ENCODE results near the gene YWHAQ. TPM values are rescaled to one million over a fixed set of nuclear protein-coding genes. Genes with fewer than 3 reads are reported as not detected.

Gene YWHAQ
- total and polyA plus RNA-seq, 2 donors (not counting 1 experiment from before 2014, with no cell fraction given) = 68.7 to 126 TPM

- POLR2A ChIA-PET = interaction anchor here (0.6 kb wide), 2 partner anchors 22 to 279 kb away, joined by 4 to 6 read pairs; no protein-coding TSS in a partner anchor
- intact Hi-C loops (cut with micrococcal nuclease) = loop anchor here (5.0 to 10.0 kb wide), 4 partner anchors 283 to 1186 kb away; partner anchors contain the start of genes KLF11, ODC1 and TAF1B
- Histone ChIP-seq H3K4me1 (ENCODE audit: control insufficient read depth in 2 of 2, insufficient read depth in 2 of 2, low read length in 2 of 2) (peaks cover 15 to 17% of the 10 kb centered on the region in 2 donors), H3K36me3 (replicated peaks in 1 of 2; ENCODE audit: control extremely low read depth in 1 of 2, control insufficient read depth in 1 of 2, extremely low read depth in 1 of 2, insufficient read depth in 2 of 2, low read length in 1 of 2) (no peaks in the 10 kb centered on the region), H3K79me2 (ENCODE audit: control insufficient read depth, insufficient read depth, low read length) (peaks cover 24% of the 10 kb centered on the region), H3K4me3 (ENCODE audit: control extremely low read depth in 1 of 5, extremely low read depth in 1 of 5, insufficient read depth in 1 of 5, low read depth in 2 of 5, low read length in 4 of 5) (no peak overlapping the region), H4K20me1 (ENCODE audit: control insufficient read depth, insufficient read depth, low read length, poor library complexity, severe bottlenecking) (no peaks in the 10 kb centered on the region), H3K27ac (ENCODE audit: low read length in 2 of 2) (no peak overlapping the region), H3K9ac (ENCODE audit: low read length) (no peak overlapping the region), H2AFZ (ENCODE audit: insufficient read depth, low read depth, low read length, poor library complexity, severe bottlenecking) (no peak overlapping the region), H3K4me2 (replicated peaks; ENCODE audit: low read depth, low read length, poor library complexity, severe bottlenecking) (no peak overlapping the region), H3K27me3 (replicated peaks in 1 of 4; ENCODE audit: control extremely low read depth in 1 of 4, control insufficient read depth in 3 of 4, insufficient read depth in 4 of 4, low read length in 3 of 4) (no peaks in the 10 kb centered on the region), H3K9me3 (ENCODE audit: control extremely low read depth in 1 of 3, control insufficient read depth in 2 of 3, insufficient read depth in 1 of 3, low read length in 2 of 3) (no peaks in the 10 kb centered on the region)
- H3K4me1 Mint-ChIP-seq = peaks cover 25% of the 10 kb centered on the region
- DNase-seq (no peak), ATAC-seq (ENCODE audit: low read depth) (no peak)
- no peaks in the 10 kb centered on the region for H3K9me3 Mint-ChIP-seq (ENCODE audit: insufficient read depth)
- CTCF ChIA-PET = interaction anchor here (1.1 kb wide), 1 partner anchor 40 kb away, joined by 3 read pairs; no protein-coding TSS in a partner anchor
- no peak overlapping the region for H3K4me3 Mint-ChIP-seq
- TF ChIP-seq, protein P1, sequence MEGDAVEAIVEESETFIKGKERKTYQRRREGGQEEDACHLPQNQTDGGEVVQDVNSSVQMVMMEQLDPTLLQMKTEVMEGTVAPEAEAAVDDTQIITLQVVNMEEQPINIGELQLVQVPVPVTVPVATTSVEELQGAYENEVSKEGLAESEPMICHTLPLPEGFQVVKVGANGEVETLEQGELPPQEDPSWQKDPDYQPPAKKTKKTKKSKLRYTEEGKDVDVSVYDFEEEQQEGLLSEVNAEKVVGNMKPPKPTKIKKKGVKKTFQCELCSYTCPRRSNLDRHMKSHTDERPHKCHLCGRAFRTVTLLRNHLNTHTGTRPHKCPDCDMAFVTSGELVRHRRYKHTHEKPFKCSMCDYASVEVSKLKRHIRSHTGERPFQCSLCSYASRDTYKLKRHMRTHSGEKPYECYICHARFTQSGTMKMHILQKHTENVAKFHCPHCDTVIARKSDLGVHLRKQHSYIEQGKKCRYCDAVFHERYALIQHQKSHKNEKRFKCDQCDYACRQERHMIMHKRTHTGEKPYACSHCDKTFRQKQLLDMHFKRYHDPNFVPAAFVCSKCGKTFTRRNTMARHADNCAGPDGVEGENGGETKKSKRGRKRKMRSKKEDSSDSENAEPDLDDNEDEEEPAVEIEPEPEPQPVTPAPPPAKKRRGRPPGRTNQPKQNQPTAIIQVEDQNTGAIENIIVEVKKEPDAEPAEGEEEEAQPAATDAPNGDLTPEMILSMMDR (IDR thresholded peaks at IDR 0.05) = no peak
- no peak for TF ChIP-seq EZH2 (IDR thresholded peaks at IDR 0.05; ENCODE audit: borderline replicate concordance, insufficient read depth, low read depth, low read length, poor library complexity, severe bottlenecking)
- no peaks in the 10 kb centered on the region for H3K27me3 Mint-ChIP-seq
- WGBS (ENCODE audit: insufficient coverage) = 100% methylated on average over 1 of the region's 1 CpG
- no peak overlapping the region for H3K27ac Mint-ChIP-seq
These were observed 71.8 kb downstream of the YWHAQ start for GRCh38 chr2:9558948-9559381.

- DNase-seq (peak; percentile 47), ATAC-seq (ENCODE audit: low read depth) (no peak)
- H3K27me3 ChIP-seq (replicated peaks in 1 of 4; ENCODE audit: control extremely low read depth in 1 of 4, control insufficient read depth in 3 of 4, insufficient read depth in 4 of 4, low read length in 3 of 4) = no peaks in the 10 kb centered on the region
These were observed 74.6 kb downstream of the YWHAQ start for GRCh38 chr2:9556121-9556743.

More at GRCh38 chr2:9556121-9556743, 74.6 kb downstream of the YWHAQ start:
- TF ChIP-seq, protein P1 (IDR thresholded peaks at IDR 0.05) = peak; percentile 8
- no peak for TF ChIP-seq EZH2 (IDR thresholded peaks at IDR 0.05; ENCODE audit: borderline replicate concordance, insufficient read depth, low read depth, low read length, poor library complexity, severe bottlenecking)
- H3K4me3 Mint-ChIP-seq = peak overlapping the region; percentile 98
- H3K4me3 ChIP-seq (ENCODE audit: control extremely low read depth in 1 of 5, extremely low read depth in 1 of 5, insufficient read depth in 1 of 5, low read depth in 2 of 5, low read length in 4 of 5) = peak overlapping the region; percentile 74 to 99 (median 98)
- ChIA-PET CTCF (interaction anchor here (0.8 to 2.3 kb wide), 9 partner anchors 10 to 179 kb away, joined by 3 to 11 read pairs (median 7); partner anchors contain the start of gene YWHAQ), POLR2A (interaction anchor here (0.6 to 2.5 kb wide), 12 partner anchors 8 to 287 kb away, joined by 3 to 25 read pairs (median 6); partner anchors contain the start of genes CPSF3, ITGB1BP1, TAF1B and YWHAQ)
- peak overlapping the region; percentile 87 for H3K4me2 ChIP-seq (replicated peaks; ENCODE audit: low read depth, low read length, poor library complexity, severe bottlenecking)
- H3K4me1 Mint-ChIP-seq = peaks cover 43% of the 10 kb centered on the region
- 2% methylated on average over 32 of the region's 32 CpGs for WGBS (ENCODE audit: insufficient coverage)
- H3K9ac ChIP-seq (ENCODE audit: low read length) = peak overlapping the region; percentile 91
- H3K36me3 ChIP-seq (replicated peaks in 1 of 2; ENCODE audit: control extremely low read depth in 1 of 2, control insufficient read depth in 1 of 2, extremely low read depth in 1 of 2, insufficient read depth in 2 of 2, low read length in 1 of 2) = no peaks in the 10 kb centered on the region
- intact Hi-C loops (cut with micrococcal nuclease) = loop anchor here (1.0 to 10.0 kb wide), 5 partner anchors 133 to 1189 kb away; partner anchors contain the start of genes CPSF3, ITGB1BP1, KLF11 and ODC1
- peak overlapping the region; percentile 99 for H3K27ac Mint-ChIP-seq
- peak overlapping the region; percentile 88 for H2AFZ ChIP-seq (ENCODE audit: insufficient read depth, low read depth, low read length, poor library complexity, severe bottlenecking)
- no peaks in the 10 kb centered on the region for H4K20me1 ChIP-seq (ENCODE audit: control insufficient read depth, insufficient read depth, low read length, poor library complexity, severe bottlenecking)
- no peaks in the 10 kb centered on the region for H3K9me3 ChIP-seq (ENCODE audit: control extremely low read depth in 1 of 3, control insufficient read depth in 2 of 3, insufficient read depth in 1 of 3, low read length in 2 of 3)
- H3K27me3 Mint-ChIP-seq = no peaks in the 10 kb centered on the region
- peak overlapping the region; percentile 92 to 93 for H3K27ac ChIP-seq (ENCODE audit: low read length in 2 of 2)
- peaks cover 51% of the 10 kb centered on the region for H3K79me2 ChIP-seq (ENCODE audit: control insufficient read depth, insufficient read depth, low read length)
- peaks cover 35 to 37% of the 10 kb centered on the region in 2 donors for H3K4me1 ChIP-seq (ENCODE audit: control insufficient read depth in 2 of 2, insufficient read depth in 2 of 2, low read length in 2 of 2)
- H3K9me3 Mint-ChIP-seq (ENCODE audit: insufficient read depth) = no peaks in the 10 kb centered on the region

Measured in B cell (primary cell).